ENCODE measurements around the gene COL15A1.

Gene COL15A1

GRCh38 chr9:98915599-98915998, 28.1 kb upstream of the COL15A1 start:
- no peak for DNase-seq (ENCODE audit: extremely low read depth in 1 of 2, low read depth in 1 of 2)

GRCh38 chr9:98916660-98917059, 27.0 kb upstream of the COL15A1 start:
- no peak for DNase-seq (ENCODE audit: extremely low read depth in 1 of 2, low read depth in 1 of 2)

- DNase-seq (ENCODE audit: extremely low read depth in 1 of 2, low read depth in 1 of 2), result no peak
Observed at GRCh38 chr9:98917746-98918487, 25.8 kb upstream of the COL15A1 start.

GRCh38 chr9:98921732-98922131, 22.0 kb upstream of the COL15A1 start:
- no peak for DNase-seq (ENCODE audit: extremely low read depth in 1 of 2, low read depth in 1 of 2)

DNA sequence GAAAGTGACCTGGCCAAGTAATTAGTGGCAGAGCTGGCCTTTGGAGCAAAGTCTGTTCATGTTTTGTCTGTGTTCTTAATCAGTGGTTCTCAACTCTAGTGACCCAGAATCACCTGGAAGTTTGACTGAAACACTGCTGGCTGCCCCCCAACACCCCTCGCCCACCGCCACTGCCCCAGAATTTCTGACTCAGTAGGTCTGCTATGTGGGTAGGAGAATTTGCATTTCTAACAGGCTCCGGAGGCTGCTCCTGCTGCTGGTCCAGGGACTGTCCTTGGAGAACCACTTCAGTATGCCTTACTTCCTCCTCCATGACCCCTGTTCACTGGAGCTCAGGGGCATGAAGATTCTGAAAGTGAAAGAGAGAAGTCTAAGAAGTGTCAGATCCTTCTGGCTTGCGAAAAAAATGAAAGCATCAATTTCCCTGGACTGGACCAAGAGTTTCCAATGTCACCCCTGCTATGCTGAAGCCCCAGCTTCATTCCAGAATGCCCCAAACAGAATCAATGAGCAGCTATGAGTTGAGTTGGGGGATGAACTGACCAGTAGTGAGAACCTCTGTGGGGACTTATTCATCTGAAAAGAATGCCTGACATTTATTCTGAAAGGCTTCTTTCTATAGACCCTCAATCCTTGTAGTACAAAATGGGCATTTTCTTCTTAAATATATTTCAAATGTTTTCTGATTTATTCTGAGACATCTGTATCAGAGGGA, 20.8 kb upstream of the COL15A1 start:
- DNase-seq (ENCODE audit: extremely low read depth in 1 of 2, low read depth in 1 of 2), result no peak

DNA sequence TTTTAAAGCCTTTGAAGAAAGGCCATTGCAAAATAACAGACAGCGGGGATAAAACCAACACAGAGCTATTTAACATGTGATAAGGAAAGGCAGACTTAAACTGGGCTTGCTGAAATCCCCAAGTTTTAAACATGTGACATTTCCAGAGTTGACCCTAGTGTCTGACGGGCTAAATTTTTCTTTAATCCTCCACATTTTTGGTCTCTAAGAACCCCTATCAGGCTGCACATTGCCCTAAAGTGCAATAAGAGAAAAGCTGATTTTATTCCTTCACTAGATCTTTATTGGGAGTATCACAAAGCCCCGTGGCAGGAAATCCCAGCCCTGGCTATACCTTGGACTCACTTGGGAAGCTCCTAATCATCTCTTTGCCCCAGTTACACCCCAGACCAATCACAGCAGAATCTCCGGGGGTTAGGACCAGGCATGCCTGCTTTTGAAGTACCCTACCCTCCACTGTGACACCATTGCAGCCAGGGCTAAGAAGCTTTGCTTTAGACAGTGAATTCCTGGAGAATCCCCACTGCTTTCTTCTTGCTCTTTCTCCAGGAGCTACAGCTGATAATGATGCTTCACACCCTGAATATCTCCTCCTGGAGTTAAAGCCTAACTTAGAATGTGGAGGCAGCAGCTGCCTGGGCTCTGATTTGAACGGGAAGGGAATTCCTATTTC, 20.1 kb upstream of the COL15A1 start:
- no peak for DNase-seq (ENCODE audit: extremely low read depth in 1 of 2, low read depth in 1 of 2)

DNA sequence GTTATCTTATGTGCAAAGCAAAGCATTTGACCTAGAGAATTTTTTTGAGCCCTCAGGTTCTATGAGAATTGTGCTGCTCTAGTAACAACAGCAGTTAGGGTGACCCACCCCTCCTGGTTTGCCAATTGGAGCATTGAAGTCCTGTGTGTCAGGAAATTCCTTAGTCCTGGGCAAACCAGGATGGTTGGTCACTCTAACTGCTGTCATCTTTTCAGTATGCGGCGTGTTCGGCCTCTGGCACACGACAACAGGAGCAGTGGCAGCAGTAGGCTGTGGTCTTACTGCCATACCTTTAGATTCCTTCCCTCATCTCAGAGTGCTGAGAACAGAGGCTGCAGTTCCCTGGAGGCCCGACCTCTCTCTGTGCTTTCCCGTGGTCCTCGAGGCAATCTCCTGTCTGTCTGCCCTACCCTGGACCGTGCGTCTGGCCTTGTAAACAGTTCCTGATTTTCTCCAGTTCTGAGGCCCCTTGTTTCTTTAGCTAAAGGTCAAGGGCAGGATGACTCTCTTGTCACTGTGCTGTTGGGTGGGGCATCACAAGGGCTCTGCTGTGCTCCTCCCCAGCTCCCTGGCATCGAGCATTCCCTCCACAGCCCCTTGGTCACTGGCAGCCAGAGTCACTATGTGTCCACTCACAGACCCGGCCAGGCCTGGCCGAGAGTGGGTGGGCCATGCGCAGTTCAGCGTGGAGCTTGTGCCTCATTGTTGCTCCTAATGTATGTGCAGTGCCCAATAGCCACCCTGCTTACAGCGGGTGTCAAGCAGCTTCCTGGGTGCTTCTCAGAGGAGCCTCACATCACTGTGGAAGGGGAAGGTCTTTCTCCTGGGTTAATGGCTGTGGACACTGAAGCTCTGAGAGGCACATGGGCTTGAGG, 18.5 kb upstream of the COL15A1 start:
- DNase-seq (ENCODE audit: extremely low read depth in 1 of 2, low read depth in 1 of 2), result no peak

- DNase-seq (ENCODE audit: extremely low read depth in 1 of 2, low read depth in 1 of 2), result no peak
Observed at GRCh38 chr9:98925956-98926355, 17.8 kb upstream of the COL15A1 start.

DNA sequence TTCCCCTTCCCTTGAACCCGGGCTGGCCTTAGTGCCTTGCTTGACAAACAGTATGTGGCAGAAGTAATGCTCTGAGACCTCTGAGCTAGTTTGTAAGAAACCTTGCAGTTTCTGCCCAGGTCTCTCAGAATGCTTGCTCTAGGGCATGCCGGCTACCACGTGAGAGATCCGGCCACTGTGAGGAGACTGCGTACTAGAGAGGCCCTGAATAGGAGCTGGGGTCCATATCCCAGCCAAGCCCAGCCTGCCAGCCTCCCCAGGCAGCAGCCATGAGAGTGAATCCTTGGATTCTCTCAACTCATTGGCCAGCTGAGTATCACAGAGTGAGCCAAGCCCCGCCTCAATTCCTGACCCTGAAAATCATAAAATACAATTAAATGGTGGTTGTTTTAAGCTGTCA, 16.0 kb upstream of the COL15A1 start:
- no peak for DNase-seq (ENCODE audit: extremely low read depth in 1 of 2, low read depth in 1 of 2)

DNA sequence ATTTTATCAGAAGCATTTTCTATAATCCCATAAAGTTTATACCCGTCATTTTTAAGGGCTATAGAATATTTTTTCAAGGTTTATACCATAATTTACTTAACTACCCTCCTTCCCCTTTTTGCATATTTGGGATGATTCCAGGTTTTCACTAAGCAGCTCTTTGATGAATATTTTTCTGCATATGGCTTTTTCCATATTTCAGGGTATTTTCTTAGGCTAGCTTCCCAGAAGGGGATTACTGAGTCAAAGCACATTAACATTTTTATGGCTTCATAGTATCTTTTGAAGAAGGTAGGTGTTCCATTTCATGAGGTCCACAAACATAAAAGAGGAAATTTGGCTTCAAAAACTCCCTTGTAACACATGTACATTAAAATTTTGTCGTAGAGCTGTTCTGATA, 14.6 kb upstream of the COL15A1 start:
- no peak for DNase-seq (ENCODE audit: extremely low read depth in 1 of 2, low read depth in 1 of 2)

GRCh38 chr9:98929895-98930341, 13.8 kb upstream of the COL15A1 start:
- DNase-seq (ENCODE audit: extremely low read depth in 1 of 2, low read depth in 1 of 2), result no peak

DNA sequence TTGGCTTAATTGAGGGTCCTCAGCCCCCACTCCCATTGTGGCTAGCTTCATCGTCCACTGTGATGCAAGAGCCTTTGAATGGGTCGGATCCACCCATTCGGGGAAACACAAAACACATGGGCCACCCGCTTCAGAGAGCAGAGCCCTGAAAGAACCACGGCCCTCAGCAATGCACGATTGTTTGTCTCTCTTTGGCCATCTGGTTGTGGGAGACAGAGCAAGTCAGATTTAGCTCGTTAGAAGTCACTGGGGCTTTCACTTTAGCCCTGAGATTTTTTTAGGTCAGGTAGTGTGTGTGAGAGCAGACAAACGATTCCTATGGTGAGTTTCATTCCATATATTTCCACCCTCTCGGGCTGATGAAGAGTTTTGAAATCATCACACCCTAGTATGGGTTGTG, 12.9 kb upstream of the COL15A1 start:
- no peak for DNase-seq (ENCODE audit: extremely low read depth in 1 of 2, low read depth in 1 of 2)

- DNase-seq (ENCODE audit: extremely low read depth in 1 of 2, low read depth in 1 of 2), result no peak
Observed at GRCh38 chr9:98931600-98932389, 11.9 kb upstream of the COL15A1 start.

DNA sequence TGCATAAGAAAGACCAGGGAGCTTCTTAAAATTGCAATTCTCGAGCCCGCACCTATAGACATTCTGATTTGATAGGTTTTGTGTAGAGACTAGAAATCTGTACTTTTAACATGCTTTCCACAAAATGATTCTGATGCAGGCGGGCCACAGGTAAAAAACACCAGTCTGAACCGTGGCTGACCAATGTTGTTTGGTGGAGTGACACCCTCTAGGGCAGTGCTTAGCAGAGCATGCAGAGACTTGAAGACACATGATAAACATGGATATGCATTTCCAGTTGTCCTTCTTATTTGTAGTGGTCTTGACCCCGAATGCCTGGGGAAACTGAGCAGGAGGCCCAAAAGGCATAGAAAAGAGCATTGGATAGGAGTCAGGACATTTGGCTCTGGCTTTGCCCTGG, 10.5 kb upstream of the COL15A1 start:
- DNase-seq (ENCODE audit: extremely low read depth in 1 of 2, low read depth in 1 of 2), result no peak

DNA sequence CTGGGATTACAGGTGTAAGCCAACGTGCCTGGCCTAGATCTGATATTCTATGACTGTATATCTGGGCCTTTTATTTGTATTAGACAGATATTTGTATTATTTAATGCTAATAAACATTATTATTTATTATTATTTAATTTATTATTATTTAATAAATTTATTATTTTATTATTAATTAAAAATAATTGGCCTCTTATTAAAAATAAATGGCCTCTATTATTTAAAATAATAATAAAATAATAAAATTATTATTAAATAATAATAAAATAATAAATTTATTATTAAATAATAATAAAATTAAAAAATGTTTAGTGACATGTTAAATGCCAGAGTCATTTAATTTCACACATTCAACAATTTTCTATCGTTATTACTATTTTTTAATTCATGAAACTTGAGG, 9.8 kb upstream of the COL15A1 start:
- DNase-seq (ENCODE audit: extremely low read depth in 1 of 2, low read depth in 1 of 2), result no peak

DNA sequence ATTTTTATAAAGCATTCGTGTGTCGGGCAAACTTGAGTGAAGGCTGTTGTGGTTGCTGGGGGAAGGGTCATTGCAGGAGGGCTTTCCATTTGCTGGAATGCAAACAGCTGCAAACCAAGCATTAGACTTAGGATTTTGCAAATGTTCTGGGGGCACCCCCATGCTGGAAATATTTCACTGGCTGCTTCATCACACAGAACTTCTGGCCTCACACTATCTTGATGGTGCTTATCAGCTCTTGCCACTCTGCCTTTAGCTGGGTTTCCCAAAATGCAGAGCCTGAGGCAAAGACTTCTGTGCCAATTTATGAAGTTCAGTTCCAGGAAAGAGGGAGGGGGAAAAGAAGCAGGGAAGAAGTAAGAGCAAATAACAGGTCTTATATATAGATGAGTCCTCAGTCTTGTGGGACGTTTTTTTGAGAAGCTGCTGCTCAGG, 8.6 kb upstream of the COL15A1 start:
- DNase-seq (ENCODE audit: extremely low read depth in 1 of 2, low read depth in 1 of 2), result no peak

DNA sequence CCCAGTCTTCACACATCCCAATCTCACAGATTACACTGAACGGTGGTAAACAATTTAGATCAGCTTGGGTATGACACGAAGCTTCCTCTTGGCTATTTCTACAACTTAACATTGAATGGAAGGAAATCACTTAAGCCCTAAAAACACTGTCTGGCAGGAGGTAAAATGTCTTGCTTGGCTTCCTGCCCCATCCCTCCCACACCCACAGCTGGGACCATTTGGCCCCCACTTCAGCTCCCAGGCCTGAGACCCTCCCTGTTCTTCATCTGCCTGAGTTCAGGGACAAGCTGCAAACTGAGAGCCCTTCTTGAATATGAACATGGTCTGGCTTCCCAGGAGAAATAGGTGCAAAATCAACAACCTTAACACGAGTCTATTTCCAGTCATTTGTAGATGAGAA, 3.4 kb upstream of the COL15A1 start:
- DNase-seq (ENCODE audit: extremely low read depth in 1 of 2, low read depth in 1 of 2), result no peak

DNA sequence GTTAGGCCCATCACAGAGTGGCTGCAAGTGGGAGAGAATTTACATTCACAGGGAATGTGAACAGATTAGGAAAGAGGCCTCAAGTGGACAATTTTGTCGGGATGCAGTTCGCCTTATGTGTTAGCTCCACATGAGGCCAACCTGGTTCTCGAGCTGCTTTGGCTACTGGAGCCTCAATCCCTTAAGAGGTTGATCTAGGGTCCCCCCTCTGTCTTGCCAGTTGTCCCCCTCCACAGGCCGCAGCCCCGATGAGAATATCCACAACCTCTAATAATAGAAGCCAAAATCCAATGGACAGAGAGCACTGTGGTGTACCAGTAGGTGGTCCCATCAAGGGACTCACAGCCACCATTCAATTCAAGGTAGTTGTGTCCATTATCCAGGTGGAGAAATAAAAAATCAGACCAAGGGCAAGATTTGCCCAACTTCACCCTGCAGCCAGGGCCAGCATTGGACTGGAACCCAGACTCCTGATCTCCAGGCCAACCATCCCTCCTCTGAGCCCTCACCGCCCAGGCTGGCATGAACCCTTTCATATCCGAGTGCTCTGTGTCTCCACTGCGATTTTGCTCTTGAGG, 1.7 kb upstream of the COL15A1 start:
- DNase-seq (ENCODE audit: extremely low read depth in 1 of 2, low read depth in 1 of 2), result no peak

DNA sequence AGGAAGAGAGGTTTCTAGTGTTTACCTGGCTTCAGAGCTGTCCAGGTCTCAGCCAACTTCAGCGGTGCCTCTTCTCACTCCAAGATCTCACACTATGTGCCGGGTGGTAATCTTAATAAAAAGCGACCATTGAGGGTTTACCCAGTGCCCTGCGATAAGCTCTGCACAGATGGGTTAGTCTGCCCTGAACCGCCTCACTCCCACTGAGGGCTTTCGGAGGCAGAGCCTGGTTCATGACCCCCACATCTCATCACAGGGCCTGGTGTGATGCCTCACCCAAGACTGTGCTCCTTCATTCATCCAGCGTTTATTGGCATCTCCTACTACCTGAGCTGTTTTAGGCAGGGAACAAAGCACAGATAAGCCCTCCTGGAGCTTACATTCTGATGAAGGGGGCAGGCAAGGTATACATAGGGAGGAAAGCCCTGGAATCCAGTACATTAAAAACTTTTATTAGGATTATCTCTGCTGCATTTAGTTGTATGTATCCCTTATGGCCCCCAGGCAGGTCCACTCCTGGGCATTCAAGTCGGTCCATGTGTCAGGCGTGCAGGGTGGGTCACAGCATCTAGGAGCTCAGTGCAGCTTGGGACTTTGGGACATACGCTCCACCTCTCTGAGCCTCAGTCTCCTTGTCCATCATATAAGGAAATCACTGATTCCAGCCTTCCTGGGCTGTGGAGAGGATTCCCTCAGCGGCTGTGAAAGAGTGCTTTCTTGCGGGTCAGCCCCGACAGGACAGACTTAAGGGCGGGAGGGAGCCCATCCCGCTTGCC, 613 bp upstream of the COL15A1 start:
- DNase-seq (ENCODE audit: extremely low read depth in 1 of 2, low read depth in 1 of 2), result no peak

Measured in stimulated activated CD8-positive, alpha-beta memory T cell treated with anti-CD3 and anti-CD28 coated beads, Interleukin-7, amount 100 ng/mL, for 48 hours (primary cell).